K562 (cell line): Measurements from ENCODE around the gene PRICKLE3. TPM values are rescaled to one million over a fixed set of nuclear protein-coding genes. Genes with fewer than 3 reads are reported as not detected.

Source experiments
- ATAC-seq: fragments of 200-7000 bp; cut with Tn5 transposase; 3 replicates; pipeline ENCODE4 v1.9.1; 2020; ENCODE audit warnings: moderate library complexity
- BruUV-seq: library from RNA; stranded (reverse); fragments of 400-500 nt; replicated peaks from 2 replicates; lab custom pipeline; 2021; lab: Mats Ljungman, UMichigan
- CTCF ChIA-PET: fragments of 300-600 bp; formaldehyde crosslinking; extraction: SDS; loops from one replicate; lab custom pipeline; 2021; ENCODE audit warnings: low intra/inter-chr PET ratio; lab: Yijun Ruan, JAX
- POLR2A ChIA-PET: fragments of 300-600, 350-650 bp; sonication (Branson Sonifier 250); formaldehyde crosslinking; extraction: SDS; loops from one replicate; lab custom pipeline; 2021; ENCODE audit warnings: antibody characterized with exemption, inconsistent platforms; lab: Yijun Ruan, JAX
- DNase-seq, 4 experiments: peaks; one replicate each; pipeline versions ENCODE4 v3.0.0 to v3.0.0-alpha.2; 2011 to 2018; ENCODE audit warnings: low spot score in 3 of 4, mixed read lengths in 3 of 4; ENCODE audit errors: extremely low read depth in 1 of 4
- FAIRE-seq: peaks from 2 replicates; lab custom pipeline; 2011; peaks lifted over from hg19 to GRCh38; lab: Jason Lieb, UNC
- H2AFZ ChIP-seq: 2 replicates; pipeline ENCODE4 v1.6.0; 2011; ENCODE audit warnings: low read depth, low read length, control low read depth, inconsistent platforms
- H3K27ac ChIP-seq: fragments of 200-600 bp; 3 replicates; pipeline ENCODE4 v1.8.0; 2011; ENCODE audit warnings: low read depth, mild to moderate bottlenecking, control low read depth, inconsistent platforms, low read length, moderate library complexity, mixed read lengths; ENCODE audit errors: extremely low read depth
- H3K27me3 ChIP-seq, 2 experiments: fragments of 300-600 bp in 1 of 2; 2 replicates in 1 of 2; 3 replicates in 1 of 2; pipeline versions ENCODE4 v1.6.0 to v1.8.0; 2011; ENCODE audit warnings: inconsistent platforms in 2 of 2, low read length in 2 of 2, mild to moderate bottlenecking in 1 of 2, mixed read lengths in 1 of 2, moderate library complexity in 1 of 2; ENCODE audit not compliant: control insufficient read depth in 2 of 2, insufficient read depth in 2 of 2
- H3K36me3 ChIP-seq: fragments of 300-600 bp; 3 replicates; pipeline ENCODE4 v1.8.0; 2011; ENCODE audit warnings: mild to moderate bottlenecking, low read length, inconsistent platforms; ENCODE audit not compliant: control insufficient read depth, insufficient read depth
- H3K4me1 ChIP-seq, 2 experiments: fragments of 200-600 bp in 1 of 2; replicated peaks in 1 of 2; 2 replicates in 1 of 2; 3 replicates in 1 of 2; pipeline versions ENCODE4 v1.5.1 to v1.8.0; 2011; ENCODE audit warnings: inconsistent platforms in 2 of 2, low read length in 2 of 2, mild to moderate bottlenecking in 1 of 2, mixed read lengths in 1 of 2, moderate library complexity in 1 of 2; ENCODE audit not compliant: control insufficient read depth in 2 of 2, insufficient read depth in 2 of 2
- H3K4me2 ChIP-seq: 2 replicates; pipeline ENCODE4 v1.6.1; 2011; ENCODE audit warnings: low read length, control low read depth, inconsistent platforms, mixed read lengths; ENCODE audit not compliant: insufficient read depth
- H3K4me3 ChIP-seq: fragments of 200-600 bp; sonication (generic), shearing (Covaris generic); 2 replicates; pipeline ENCODE4 v1.5.1; 2016; ENCODE audit warnings: control low read depth, inconsistent platforms
- H3K79me2 ChIP-seq: fragments of 200-600 bp; 3 replicates; pipeline ENCODE4 v1.8.0; 2011; ENCODE audit warnings: low read length, inconsistent platforms; ENCODE audit not compliant: control insufficient read depth, insufficient read depth
- H3K9ac ChIP-seq, 2 experiments: 2 replicates each; pipeline versions ENCODE4 v1.6.0 to v1.6.1; 2011; ENCODE audit warnings: low read depth in 2 of 2, low read length in 2 of 2, control low read depth in 1 of 2, inconsistent platforms in 1 of 2, mild to moderate bottlenecking in 1 of 2, mixed read lengths in 1 of 2; ENCODE audit not compliant: insufficient read depth in 1 of 2
- H3K9me1 ChIP-seq: one replicate; pipeline ENCODE4 v1.6.0; 2011; ENCODE audit warnings: inconsistent platforms, mild to moderate bottlenecking, low read length, moderate library complexity; ENCODE audit not compliant: control insufficient read depth, insufficient read depth
- H3K9me3 ChIP-seq: replicated peaks from 2 replicates; pipeline ENCODE4 v1.5.1; 2011; ENCODE audit warnings: low read depth, low read length, inconsistent platforms; ENCODE audit not compliant: control insufficient read depth, insufficient read depth
- H4K20me1 ChIP-seq: replicated peaks from 2 replicates; pipeline ENCODE4 v1.6.1; 2011; ENCODE audit warnings: low read length, inconsistent platforms, mixed read lengths; ENCODE audit not compliant: control insufficient read depth, insufficient read depth
- ARID3B ChIP-seq: fragments of 250-450 bp; sonication (Bioruptor Pico); IDR thresholded peaks from 2 replicates; pipeline ENCODE4 v1.4.0; 2020; ENCODE audit warnings: borderline replicate concordance
- E4F1 ChIP-seq: fragments of 250-450 bp; sonication (Bioruptor Pico); IDR thresholded peaks from 2 replicates; pipeline ENCODE4 v1.5.0; 2021; ENCODE audit warnings: mild to moderate bottlenecking, borderline replicate concordance
- MTF1 ChIP-seq: fragments of 250-450 bp; sonication (Bioruptor Pico); IDR thresholded peaks from 2 replicates; pipeline ENCODE4 v1.9.0; 2021; ENCODE audit warnings: moderate library complexity, mild to moderate bottlenecking, inconsistent platforms, borderline replicate concordance
- NCOA2 ChIP-seq, 2 experiments: fragments of 450-650 bp; IDR thresholded peaks; 2 replicates each; pipeline ENCODE4 v1.6.1; 2018; ENCODE audit warnings: mild to moderate bottlenecking in 2 of 2, moderate library complexity in 1 of 2; ENCODE audit not compliant: partially characterized antibody in 2 of 2
- POLR2B ChIP-seq: fragments of 450-650 bp; IDR thresholded peaks from 2 replicates; pipeline ENCODE4 v1.6.1; 2018; ENCODE audit warnings: low read depth; ENCODE audit not compliant: partially characterized antibody
- POLR3G ChIP-seq: IDR thresholded peaks from 2 replicates; pipeline ENCODE4 v1.6.1; 2011; ENCODE audit not compliant: insufficient read length, insufficient replicate concordance; ENCODE audit errors: extremely low read depth
- PPARD ChIP-seq: fragments of 250-450 bp; sonication (Bioruptor Pico); IDR thresholded peaks from 2 replicates; pipeline ENCODE4 v1.8.0; 2022; ENCODE audit warnings: inconsistent platforms, mild to moderate bottlenecking, moderate library complexity
- RAD21 ChIP-seq, 2 experiments: fragments of 250-450 bp in 1 of 2; fragments of 450-650 bp in 1 of 2; sonication (Bioruptor Pico) in 1 of 2; formaldehyde crosslinking in 1 of 2; IDR thresholded peaks in 1 of 2; conservative IDR thresholded peaks in 1 of 2; 2 replicates each; pipeline versions ENCODE4 v1.4.0 to v1.8.0; 2020 to 2022; ENCODE audit warnings: mild to moderate bottlenecking in 2 of 2, moderate library complexity in 1 of 2
- RBFOX2 ChIP-seq: fragments of 200-400 bp; formaldehyde crosslinking; IDR thresholded peaks from 2 replicates; pipeline ENCODE4 v1.6.1; 2017; ENCODE audit warnings: low read depth, mild to moderate bottlenecking, low read length, moderate library complexity
- SAFB ChIP-seq: fragments of 200-400 bp; formaldehyde crosslinking; IDR thresholded peaks from 2 replicates; pipeline ENCODE4 v1.6.1; 2017; ENCODE audit warnings: low read depth, low read length, borderline replicate concordance
- SLC30A9 ChIP-seq: fragments of 250-450 bp; sonication (Bioruptor Pico); IDR thresholded peaks from 2 replicates; pipeline ENCODE4 v1.8.0; 2022; ENCODE audit warnings: mild to moderate bottlenecking, moderate library complexity
- TRIM28 ChIP-seq: fragments of 450-650 bp; IDR thresholded peaks from 2 replicates; pipeline ENCODE4 v1.6.1; 2017
- YBX1 ChIP-seq: fragments of 450-650 bp; IDR thresholded peaks from 2 replicates; pipeline ENCODE4 v1.7.1; 2016; ENCODE audit warnings: mild to moderate bottlenecking
- ZNF778 ChIP-seq: fragments of 450-650 bp; formaldehyde crosslinking; IDR thresholded peaks from 2 replicates; pipeline ENCODE4 v1.4.0; 2020; ENCODE audit warnings: mild to moderate bottlenecking, moderate library complexity
- ZNF780A ChIP-seq: fragments of 250-450 bp; sonication (Bioruptor Pico); IDR thresholded peaks from 2 replicates; pipeline ENCODE4 v1.5.0; 2021; ENCODE audit warnings: mild to moderate bottlenecking
- WGBS: fragments of 100-300 bp; shearing (Covaris generic); methylation state at CpG from one replicate; pipeline ENCODE4 v1.1.6; 2016; ENCODE audit warnings: low coverage, mixed read lengths; ENCODE audit not compliant: insufficient coverage; ENCODE audit errors: missing lambda C conversion rate; 5-methylcytosine and 5-hydroxymethylcytosine counted together
- in situ Hi-C: fragments of 300-500 bp; cut with MboI; formaldehyde crosslinking; loops from 4 replicates; pipeline ENCODE4 v1.15.0; 2018; ENCODE audit warnings: inconsistent platforms, mixed read lengths
- intact Hi-C: fragments of 100-400 bp; cut with micrococcal nuclease; formaldehyde crosslinking; loops from 2 replicates; pipeline ENCODE4 v1.14.2; 2022
- polyA plus RNA-seq, 8 experiments: library from polyadenylated mRNA; depleted of rRNA in 4 of 8; stranded (reverse) in 5 of 8; unstranded in 3 of 8; fragments of >200 nt; fragmentation: Nextera tagmentation in 2 of 8; fragmentation: Illumina TruSeq in 1 of 8; extraction: Ambion mirVana in 2 of 8; extraction: Trizol in 1 of 8; gene quantifications; 2 replicates each; pipeline versions ENCODE4 v1.2.1 to v1.2.3, GENCODE V29; 2011 to 2014; ENCODE audit warnings: inconsistent platforms in 1 of 8, missing spikeins in 1 of 8
- total RNA-seq, 7 experiments: library from RNA; depleted of rRNA in 6 of 7; stranded (reverse); fragments of >200 nt in 6 of 7; fragmentation: Illumina TruSeq in 2 of 7; extraction: Trizol in 2 of 7; gene quantifications; 2 replicates each; pipeline versions ENCODE4 v1.2.1 to v1.2.3, GENCODE V29; 2011 to 2021; ENCODE audit warnings: low replicate concordance in 1 of 7

Gene PRICKLE3
- total and polyA plus RNA-seq, 9 of the 15 experiments (the other 6 are each of a cell fraction or from before 2014, with no cell fraction given): 1.1 to 44.3 (median 14.0) TPM

GRCh38 chrX:49177338-49177833 is 8.8 kb downstream of the PRICKLE3 start (continued):
- TF ChIP-seq ZNF780A (CRISPR knock-in tag) (no peak), RAD21 (CRISPR knock-in tag; conservative IDR thresholded peaks at IDR 0.05 in 1 of 2, IDR thresholded peaks at IDR 0.05 in 1 of 2) (peak; percentile 49)
- TF ChIP-seq, all 486 proteins: peak for 8

GRCh38 chrX:49176421-49177326 is 9.5 kb downstream of the PRICKLE3 start:
- no peak overlapping the region for H2AFZ ChIP-seq
- no peak overlapping the region for H3K4me2 ChIP-seq
- 81% methylated on average over 14 of the region's 27 CpGs for WGBS
- no peak for FAIRE-seq
- peak in 1 of 4 experiments; percentile 36 for DNase-seq
- in situ Hi-C loops (no loop called here), intact Hi-C loops (loop anchor here (5.0 to 10.0 kb wide), 3 partner anchors 134 to 372 kb away; partner anchors contain the start of genes HDAC6, OTUD5 and TFE3)
- H3K9me1 ChIP-seq: peaks cover 3% of the 10 kb centered on the region
- no peaks in the 10 kb centered on the region for H3K9me3 ChIP-seq
- no TSS peak for BruUV-seq
- POLR2A ChIA-PET: interaction anchor here (0.6 to 1.4 kb wide), 2 partner anchors 9 to 59 kb away, joined by 3 read pairs; no protein-coding TSS in a partner anchor
- no peak overlapping the region for H3K4me3 ChIP-seq
- peaks cover 30% of the 10 kb centered on the region for H3K79me2 ChIP-seq
- no peaks in the 10 kb centered on the region; the same call in 1 of the 2 replicates for H4K20me1 ChIP-seq
- H3K27me3 ChIP-seq: no peaks in the 10 kb centered on the region
- peaks cover 78% of the 10 kb centered on the region; the same call in 2 of the 3 replicates for H3K36me3 ChIP-seq
- no peak for ATAC-seq
- H3K4me1 ChIP-seq: peaks cover 33 to 59% of the 10 kb centered on the region in 2 experiments
- peak overlapping the region; percentile 26; the same call in 1 of the 3 replicates for H3K27ac ChIP-seq
- peak overlapping the region in 1 of 2 experiments; percentile 74; a peak in 2 of 4 replicates for H3K9ac ChIP-seq
- CTCF ChIA-PET: no interaction called here
- TF ChIP-seq E4F1 (CRISPR knock-in tag) (no peak), PPARD (no peak), SLC30A9 (CRISPR knock-in tag) (no peak), POLR3G (no peak), POLR2B (peak; percentile 49), NCOA2 (IDR thresholded peaks at IDR 0.05; ENCODE audit: partially characterized antibody in 2 of 2) (no peak), SAFB (no peak), MTF1 (CRISPR knock-in tag) (no peak), RBFOX2 (peak; percentile 67), ARID3B (CRISPR knock-in tag) (no peak), TRIM28 (no peak), YBX1 (no peak), ZNF778 (CRISPR knock-in tag) (no peak)
